ENCODE results near the gene STEAP3.

The STEAP3 gene

DNA sequence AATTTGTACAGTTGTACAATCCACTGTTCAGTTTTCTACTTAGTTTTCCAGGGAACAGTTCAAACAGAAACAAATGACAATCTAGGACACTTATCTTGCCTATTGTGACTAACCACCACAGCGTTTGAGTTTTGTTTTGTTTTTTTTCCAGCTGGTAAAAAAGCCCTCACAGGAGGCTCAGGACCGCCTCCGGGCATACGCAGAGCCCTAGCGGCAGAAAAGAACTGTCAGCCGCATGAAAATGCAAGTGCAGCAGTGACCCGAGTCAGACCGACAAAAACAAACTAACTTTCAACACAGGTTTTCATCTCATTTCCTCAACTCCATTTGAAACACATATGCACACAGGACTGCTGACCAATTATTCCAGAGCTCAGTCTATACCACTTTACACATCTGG is 68.6 kb downstream of the STEAP3 start:
- no peak for DNase-seq (ENCODE audit: low read depth in 2 of 2)

DNA sequence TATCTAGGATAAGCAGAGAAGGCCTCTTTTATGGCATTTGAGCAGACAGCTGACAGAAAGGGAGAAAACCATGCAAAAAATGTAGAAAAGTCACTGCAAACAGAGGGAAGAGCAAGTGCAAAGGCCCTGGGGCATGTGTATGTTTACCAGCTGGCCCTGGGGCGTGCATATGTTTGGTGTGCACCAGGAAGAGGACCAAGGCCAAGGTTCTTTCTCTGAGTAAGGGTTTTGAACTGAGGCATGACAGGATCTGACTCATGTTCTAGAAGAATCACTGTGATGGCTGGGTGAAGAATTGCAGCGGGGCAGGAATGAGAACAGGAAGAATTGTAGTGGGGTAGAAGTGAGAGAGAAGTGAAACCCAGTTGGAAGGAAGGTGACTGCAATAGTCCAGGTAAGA is 69.6 kb downstream of the STEAP3 start:
- no peak for DNase-seq (ENCODE audit: low read depth in 2 of 2)

DNA sequence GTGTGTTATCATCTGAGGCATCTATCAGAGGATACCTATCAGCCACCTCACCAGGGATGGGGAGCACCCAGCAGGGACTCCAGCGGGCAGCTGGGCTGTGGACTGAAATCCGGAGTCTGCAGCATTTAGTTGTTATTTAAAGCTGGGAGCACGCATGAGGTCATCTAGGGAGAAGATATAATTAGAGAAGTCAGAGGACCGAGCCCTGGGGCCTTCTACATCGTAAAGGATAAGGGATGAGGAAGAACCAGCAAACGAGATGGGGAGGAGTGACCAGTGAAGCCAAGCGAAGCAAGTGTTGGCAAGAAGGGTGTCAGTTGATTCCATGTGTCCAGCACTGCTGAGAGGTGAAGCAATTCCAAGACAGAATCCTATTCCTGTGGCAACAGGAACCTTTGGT is 70.3 kb downstream of the STEAP3 start:
- no peak for DNase-seq (ENCODE audit: low read depth in 2 of 2)

DNA sequence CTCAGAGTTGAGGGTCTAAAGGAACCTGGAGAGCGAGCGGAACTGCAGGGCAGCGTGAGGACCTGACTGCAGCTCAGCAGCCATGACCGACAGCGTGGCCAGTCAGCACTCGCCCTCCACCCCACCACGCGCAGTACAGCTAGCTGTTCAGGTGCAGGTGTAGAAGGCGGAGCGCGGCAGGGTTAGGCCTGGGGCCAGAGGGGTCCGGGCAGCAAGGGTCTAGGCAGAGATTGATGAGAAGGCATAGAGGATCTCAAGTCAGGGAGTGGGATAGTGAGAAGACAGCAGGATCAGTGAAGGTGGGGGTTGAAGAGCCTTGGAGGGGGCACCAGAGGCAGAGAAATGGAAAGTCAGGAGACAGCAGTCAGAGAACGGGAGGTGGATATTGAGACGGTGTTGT is 71.0 kb downstream of the STEAP3 start:
- DNase-seq (ENCODE audit: low read depth in 2 of 2), result no peak

DNA sequence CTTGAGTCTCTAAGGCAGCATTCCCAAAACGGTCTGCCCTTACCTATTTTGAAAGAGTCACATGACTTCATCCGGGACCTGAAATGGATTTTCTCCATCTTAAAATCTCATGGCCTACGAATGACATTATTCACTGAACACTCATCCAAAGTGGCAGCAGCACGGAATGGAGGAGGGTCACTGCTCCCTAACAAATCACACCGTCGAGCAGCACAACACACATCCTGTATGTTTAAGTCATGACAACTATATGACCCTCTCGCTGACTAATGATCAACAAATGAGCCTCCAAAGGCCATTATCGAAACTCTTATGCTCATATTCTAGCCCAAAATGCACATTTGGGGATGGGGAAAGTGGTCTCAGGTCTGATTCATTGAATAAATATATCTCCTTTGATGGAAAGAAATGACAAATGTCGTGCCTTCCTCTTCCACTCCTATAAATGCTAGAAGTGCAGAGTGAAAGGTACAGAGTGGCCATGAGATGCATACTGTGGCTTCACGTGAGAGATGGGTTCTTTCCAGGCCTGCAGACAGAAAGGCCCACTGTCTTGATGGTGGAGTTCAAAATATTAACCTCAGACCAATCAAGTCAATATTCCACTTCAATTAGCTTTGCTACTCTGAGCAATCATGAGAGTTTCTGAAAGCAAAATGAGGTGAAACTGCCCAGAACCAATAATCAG is 72.2 kb downstream of the STEAP3 start:
- no peak for DNase-seq (ENCODE audit: low read depth in 2 of 2)

DNA sequence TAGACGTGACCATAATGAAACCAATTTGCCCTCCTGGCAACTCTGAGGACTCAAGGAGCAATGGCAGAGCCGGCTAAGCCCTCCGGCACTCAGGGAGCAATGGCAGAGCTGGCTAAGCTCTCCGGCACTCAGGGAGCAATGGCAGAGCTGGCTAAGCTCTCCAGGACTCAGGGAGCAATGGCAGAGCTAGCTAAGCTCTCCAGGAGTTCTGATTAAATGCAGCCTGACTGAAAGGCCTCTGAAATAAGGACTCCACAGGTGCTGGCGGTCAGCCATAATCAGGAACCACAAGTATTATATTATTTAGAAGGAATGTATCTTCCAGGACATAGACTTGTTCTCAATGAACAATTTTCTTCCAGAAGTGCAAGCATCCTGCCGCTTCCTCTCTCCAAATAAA is 77.8 kb downstream of the STEAP3 start:
- DNase-seq (ENCODE audit: low read depth in 2 of 2), result no peak

DNA sequence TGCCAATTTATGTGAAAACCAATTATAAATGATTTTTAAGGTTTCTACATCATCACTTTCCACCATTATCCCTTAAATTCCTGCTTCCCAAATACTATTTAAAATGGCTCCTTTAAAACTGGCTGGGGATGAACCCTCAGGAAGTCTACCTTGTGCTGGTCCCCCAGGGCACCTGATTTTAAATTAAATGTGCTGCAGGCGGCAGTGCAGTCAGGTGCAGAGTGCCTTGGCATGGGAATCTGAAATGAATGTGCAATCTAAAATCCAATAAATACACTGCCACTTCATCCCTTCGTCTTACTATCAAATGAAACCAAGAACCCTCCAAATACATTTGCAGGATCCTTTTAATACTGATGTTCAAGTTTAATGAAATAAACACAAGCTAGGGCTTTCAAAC is 81.2 kb downstream of the STEAP3 start:
- DNase-seq (ENCODE audit: low read depth in 2 of 2), result no peak

DNA sequence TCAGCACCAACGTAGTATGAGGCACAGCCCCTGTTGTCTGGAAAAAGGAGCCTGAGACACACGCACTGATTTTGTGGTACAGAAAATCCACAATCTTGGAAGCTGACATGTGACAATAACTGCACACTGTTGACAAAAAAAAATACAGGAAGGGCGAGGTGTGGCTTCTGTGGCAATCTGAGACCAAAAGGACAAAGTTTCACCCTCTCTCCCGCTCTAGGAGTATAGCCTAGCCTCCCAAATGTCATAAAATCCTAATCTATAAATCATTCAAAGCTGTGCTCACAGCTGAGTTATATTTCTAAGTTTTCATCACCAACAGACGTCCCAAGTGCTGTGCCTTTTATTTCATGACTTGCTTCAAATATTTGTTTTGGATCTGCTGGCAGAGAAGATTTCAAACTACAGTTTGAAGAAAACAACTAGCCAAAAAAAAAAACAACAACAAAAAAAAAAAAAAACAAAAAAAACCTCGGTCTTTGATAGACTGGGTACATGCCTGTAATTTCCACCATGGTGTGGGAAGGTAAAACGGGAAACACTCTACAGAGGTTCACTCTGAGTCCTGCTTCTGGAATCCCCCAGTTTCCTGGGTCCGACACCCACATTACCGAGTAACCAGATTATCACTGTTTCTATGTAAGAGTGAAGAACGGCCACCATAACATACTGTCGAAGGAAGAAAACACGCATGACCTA is 82.0 kb downstream of the STEAP3 start:
- DNase-seq (ENCODE audit: low read depth in 2 of 2), result no peak

DNA sequence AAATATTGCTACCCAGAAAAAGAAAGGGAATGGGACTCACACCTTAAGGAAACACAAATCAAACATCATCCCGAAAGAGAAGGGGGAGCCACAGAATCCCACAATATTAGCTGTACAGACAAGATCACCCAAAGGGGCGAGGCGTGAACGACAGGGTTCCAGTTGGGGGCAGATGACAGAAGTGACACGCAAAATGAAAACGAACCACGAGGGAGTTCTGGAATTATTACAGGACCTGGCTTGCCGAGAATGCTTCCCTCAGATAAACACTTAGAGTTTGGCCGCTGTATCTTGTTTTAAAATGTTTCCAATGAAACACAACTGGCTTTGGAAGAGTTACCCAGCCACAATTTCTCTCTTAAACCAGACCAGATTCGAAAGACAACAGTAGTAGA is 82.6 kb downstream of the STEAP3 start:
- DNase-seq (ENCODE audit: low read depth in 2 of 2), result no peak

DNA sequence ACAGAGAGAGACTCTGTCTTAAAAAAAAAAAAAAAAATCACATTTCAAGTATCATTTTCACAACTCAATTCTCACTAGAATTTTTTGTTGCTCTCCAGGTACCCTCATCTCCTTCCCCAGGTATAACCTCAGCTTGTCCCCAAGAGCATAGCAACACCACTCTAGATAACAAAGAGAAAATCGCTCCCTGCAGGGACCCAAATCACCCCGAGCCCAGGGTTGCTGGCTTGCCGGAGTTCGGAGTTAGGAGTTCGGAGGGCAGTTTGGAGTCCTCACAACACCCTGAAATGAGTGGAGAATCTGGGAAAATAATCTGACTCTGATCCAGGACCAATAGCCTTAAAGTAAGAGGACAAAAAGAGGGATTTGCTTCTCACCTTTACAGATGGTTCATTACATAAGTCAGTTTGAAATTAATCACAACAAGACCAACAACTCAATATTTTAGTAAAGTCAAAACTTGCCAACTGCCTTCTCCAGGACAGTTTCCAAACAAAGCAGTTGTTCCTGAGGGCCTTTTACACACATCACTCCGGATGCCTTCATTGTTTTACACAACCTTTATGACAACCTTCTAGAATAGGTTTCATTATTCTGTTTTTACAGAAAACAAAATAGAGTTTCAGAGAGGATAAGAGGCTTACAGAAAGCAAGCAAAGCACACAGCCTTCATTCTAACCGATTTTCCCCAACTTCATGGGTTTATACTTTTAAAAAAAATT is 83.9 kb downstream of the STEAP3 start:
- no peak for DNase-seq (ENCODE audit: low read depth in 2 of 2)

DNA sequence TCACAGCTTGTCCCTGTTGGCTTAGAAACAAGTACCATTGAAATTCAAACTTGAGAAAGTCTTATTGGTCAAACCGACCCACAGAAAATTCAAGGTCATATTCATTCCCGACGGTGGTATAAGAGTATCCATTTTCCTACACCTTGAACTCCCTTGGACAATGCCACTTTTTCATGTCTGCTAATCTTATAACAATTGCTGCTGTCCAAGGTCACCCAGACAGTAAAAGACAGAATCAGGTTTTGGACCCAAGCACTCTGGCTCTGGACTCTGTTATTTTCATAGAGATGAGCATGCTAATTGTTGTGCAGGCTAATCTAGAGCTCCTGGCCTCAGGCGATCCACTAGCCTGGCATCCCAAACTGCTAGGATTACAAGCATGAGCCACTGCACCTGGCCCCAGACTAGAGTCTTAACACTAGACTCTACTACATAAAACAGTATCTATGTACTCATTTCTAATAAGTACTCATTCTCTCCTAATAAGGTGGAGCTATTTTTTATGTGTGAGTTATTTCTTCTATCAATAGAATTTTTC is 85.2 kb downstream of the STEAP3 start:
- no peak for DNase-seq (ENCODE audit: low read depth in 2 of 2)

DNA sequence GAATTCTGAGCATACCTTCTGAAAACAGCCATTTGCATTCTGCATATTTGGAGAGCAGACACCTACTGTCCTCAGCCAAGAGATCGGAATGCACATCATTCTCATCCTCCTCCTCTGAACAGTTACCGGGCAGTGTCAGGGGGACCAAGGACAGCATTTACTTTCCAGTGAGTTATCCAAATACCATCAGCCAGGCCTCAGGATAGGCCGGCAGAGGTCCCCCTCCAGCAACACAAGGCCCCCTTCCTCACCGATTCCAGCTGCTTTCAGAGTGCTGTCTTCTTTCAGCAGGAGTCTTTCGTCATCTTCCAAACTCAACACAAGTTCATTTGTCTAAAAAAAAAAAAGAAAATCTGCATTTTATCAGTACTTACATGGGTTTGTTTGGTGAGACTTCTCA is 87.7 kb downstream of the STEAP3 start:
- no peak for DNase-seq (ENCODE audit: low read depth in 2 of 2)

DNA sequence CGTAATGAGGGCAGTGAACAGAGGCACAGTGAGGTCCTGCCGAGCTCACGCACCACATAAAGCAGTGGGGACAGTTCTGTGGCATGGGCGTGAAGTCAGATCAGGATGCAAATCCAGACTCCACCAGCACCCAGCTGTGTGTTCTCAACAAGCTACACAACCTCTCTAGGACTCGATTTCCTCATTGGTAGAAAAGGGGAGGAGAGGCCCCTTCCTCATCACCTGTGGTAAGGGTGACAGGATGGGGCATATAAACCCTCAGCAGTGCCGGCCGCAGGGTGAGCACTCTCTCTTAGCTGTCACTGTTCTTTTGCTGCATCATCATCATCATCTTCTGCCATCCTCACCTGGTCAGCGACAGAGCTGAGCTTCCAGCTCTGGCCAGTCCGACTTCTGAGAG is 88.2 kb downstream of the STEAP3 start:
- DNase-seq (ENCODE audit: low read depth in 2 of 2), result no peak
